ENCODE data around the gene RPS21. TPM values are rescaled to one million over a fixed set of nuclear protein-coding genes. Genes with fewer than 3 reads are reported as not detected.

RPS21 gene
- total RNA-seq, 2 experiments from 2014 or later: 3,015 to 3,210 TPM

DNA sequence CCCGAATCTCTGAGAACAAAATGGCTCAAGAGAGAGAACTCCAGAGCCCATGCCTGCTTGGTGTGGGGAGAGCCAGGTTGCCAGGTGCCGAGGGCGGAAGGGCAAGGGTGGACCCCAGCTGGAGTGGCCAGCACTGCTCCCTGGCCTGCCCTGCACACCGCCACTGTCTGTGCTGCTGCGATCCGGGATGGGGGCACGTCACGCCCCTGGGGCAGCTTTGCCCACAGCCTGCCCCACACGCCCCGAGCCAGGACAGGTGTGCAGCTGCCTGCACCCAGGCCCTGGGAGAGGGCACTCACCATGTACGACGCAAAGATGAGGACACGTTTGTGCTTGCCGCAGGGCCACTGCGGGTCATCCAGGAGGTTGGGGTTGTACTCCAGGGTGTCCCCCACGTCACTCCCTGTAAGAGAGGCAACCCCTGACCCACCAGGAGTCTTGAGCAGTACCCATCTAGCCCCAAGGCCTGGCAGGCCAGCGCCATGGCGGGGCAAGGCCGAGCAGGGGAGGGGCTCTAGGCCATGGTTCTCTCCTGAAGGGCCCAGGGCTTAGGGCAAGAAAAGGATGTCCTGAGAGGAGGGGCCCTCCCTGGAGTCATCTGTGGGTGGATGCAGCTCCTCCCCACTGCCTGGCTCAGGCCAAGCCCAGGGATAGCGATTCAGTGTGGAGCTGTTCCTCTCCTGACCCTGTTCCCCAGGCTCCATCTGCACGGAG, 5.9 kb downstream of the RPS21 start:
- no peak overlapping the region for H3K4me3 ChIP-seq (ENCODE audit: low read length)
- peaks cover 45% of the 10 kb centered on the region for H3K36me3 ChIP-seq (ENCODE audit: insufficient read depth, low read length)
- H3K4me1 ChIP-seq (ENCODE audit: insufficient read depth, low read length): peaks cover 13% of the 10 kb centered on the region
- intact Hi-C loops (cut with DNase I, micrococcal nuclease): no loop called here
- ATAC-seq (ENCODE audit: poor library complexity): no peak
- Mint-ChIP-seq H3K4me1 (ENCODE audit: low read depth) (peaks cover 17% of the 10 kb centered on the region), H3K27me3 (no peaks in the 10 kb centered on the region), H3K27ac (no peak overlapping the region), H3K36me3 (ENCODE audit: low read depth) (peaks cover 46% of the 10 kb centered on the region), H3K4me3 (no peak overlapping the region), H3K9me3 (no peaks in the 10 kb centered on the region)
- no peaks in the 10 kb centered on the region for H3K27me3 ChIP-seq (ENCODE audit: control insufficient read depth in 1 of 2, insufficient read depth in 2 of 2, low read length in 2 of 2)
- no peak for DNase-seq
- TF ChIP-seq, protein P1, sequence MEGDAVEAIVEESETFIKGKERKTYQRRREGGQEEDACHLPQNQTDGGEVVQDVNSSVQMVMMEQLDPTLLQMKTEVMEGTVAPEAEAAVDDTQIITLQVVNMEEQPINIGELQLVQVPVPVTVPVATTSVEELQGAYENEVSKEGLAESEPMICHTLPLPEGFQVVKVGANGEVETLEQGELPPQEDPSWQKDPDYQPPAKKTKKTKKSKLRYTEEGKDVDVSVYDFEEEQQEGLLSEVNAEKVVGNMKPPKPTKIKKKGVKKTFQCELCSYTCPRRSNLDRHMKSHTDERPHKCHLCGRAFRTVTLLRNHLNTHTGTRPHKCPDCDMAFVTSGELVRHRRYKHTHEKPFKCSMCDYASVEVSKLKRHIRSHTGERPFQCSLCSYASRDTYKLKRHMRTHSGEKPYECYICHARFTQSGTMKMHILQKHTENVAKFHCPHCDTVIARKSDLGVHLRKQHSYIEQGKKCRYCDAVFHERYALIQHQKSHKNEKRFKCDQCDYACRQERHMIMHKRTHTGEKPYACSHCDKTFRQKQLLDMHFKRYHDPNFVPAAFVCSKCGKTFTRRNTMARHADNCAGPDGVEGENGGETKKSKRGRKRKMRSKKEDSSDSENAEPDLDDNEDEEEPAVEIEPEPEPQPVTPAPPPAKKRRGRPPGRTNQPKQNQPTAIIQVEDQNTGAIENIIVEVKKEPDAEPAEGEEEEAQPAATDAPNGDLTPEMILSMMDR (IDR thresholded peaks at IDR 0.05): no peak
- ChIA-PET CTCF (no interaction called here), POLR2A (no interaction called here)
- H3K27ac ChIP-seq (ENCODE audit: low read depth in 1 of 2, low read length in 2 of 2): no peak overlapping the region
- peaks cover 0 to 2% of the 10 kb centered on the region in 2 experiments for H3K9me3 ChIP-seq (ENCODE audit: control insufficient read depth in 1 of 2, insufficient read depth in 1 of 2, low read length in 2 of 2)

DNA sequence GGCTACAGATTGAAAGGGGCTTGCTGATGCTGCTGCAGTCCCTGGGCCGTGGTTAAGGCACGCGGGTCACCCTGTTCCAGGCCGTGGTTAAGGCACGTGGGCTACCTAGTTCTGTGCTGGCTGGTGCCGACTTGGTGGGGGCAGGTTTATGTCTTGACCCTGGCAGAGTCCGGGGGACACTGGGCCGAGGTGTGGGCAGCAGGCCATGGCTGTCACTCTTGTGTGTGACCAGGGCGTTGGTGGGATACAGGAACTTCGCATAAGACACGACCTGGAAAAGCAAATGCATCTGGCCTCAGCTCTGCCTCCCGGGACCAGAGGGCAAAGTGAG, 6.4 kb downstream of the RPS21 start:
- ChIA-PET POLR2A (no interaction called here), CTCF (no interaction called here)
- DNase-seq: no peak
- no peak for ATAC-seq (ENCODE audit: poor library complexity)
- Histone ChIP-seq H3K9me3 (ENCODE audit: control insufficient read depth in 1 of 2, insufficient read depth in 1 of 2, low read length in 2 of 2) (peaks cover 0 to 8% of the 10 kb centered on the region in 2 experiments), H3K4me3 (ENCODE audit: low read length) (no peak overlapping the region), H3K4me1 (ENCODE audit: insufficient read depth, low read length) (peaks cover 7% of the 10 kb centered on the region), H3K36me3 (ENCODE audit: insufficient read depth, low read length) (peaks cover 40% of the 10 kb centered on the region), H3K27ac (ENCODE audit: low read depth in 1 of 2, low read length in 2 of 2) (no peak overlapping the region), H3K27me3 (ENCODE audit: control insufficient read depth in 1 of 2, insufficient read depth in 2 of 2, low read length in 2 of 2) (no peaks in the 10 kb centered on the region)
- Mint-ChIP-seq H3K4me3 (no peak overlapping the region), H3K27ac (no peak overlapping the region), H3K9me3 (no peaks in the 10 kb centered on the region), H3K4me1 (ENCODE audit: low read depth) (peaks cover 12% of the 10 kb centered on the region), H3K27me3 (no peaks in the 10 kb centered on the region), H3K36me3 (ENCODE audit: low read depth) (peaks cover 41% of the 10 kb centered on the region)
- intact Hi-C loops (cut with DNase I, micrococcal nuclease): no loop called here
- TF ChIP-seq, protein P1 (IDR thresholded peaks at IDR 0.05): no peak

DNA sequence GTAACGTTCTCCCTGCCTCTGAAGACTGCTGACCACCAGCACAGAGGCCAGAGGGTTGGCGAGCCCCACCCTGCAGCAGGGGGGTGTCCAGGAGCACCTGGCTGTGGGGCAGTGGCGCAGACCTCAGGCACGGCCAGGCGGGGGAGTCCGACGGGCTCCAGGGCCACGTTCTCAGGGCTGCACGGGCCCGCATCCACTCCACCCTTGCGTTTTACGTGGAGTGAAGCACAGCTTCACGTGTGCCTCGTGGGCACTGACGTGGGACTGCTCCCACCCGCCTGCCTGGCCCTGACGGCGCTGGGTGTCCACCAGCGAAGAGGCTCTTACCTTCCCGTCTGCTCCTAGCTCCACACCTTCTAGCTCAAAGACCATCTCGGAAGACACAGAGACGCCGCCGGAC, 6.9 kb downstream of the RPS21 start:
- ChIA-PET CTCF (no interaction called here), POLR2A (no interaction called here)
- H3K36me3 Mint-ChIP-seq (ENCODE audit: low read depth): peaks cover 36% of the 10 kb centered on the region

More for the DNA sequence above, 6.9 kb downstream of the RPS21 start:
- TF ChIP-seq, protein P1 (IDR thresholded peaks at IDR 0.05): no peak
- DNase-seq (no peak), ATAC-seq (ENCODE audit: poor library complexity) (no peak)
- Histone ChIP-seq H3K9me3 (ENCODE audit: control insufficient read depth in 1 of 2, insufficient read depth in 1 of 2, low read length in 2 of 2) (peaks cover 0 to 12% of the 10 kb centered on the region in 2 experiments), H3K36me3 (ENCODE audit: insufficient read depth, low read length) (peaks cover 34% of the 10 kb centered on the region), H3K27me3 (ENCODE audit: control insufficient read depth in 1 of 2, insufficient read depth in 2 of 2, low read length in 2 of 2) (no peaks in the 10 kb centered on the region), H3K4me3 (ENCODE audit: low read length) (no peak overlapping the region), H3K27ac (ENCODE audit: low read depth in 1 of 2, low read length in 2 of 2) (no peak overlapping the region), H3K4me1 (ENCODE audit: insufficient read depth, low read length) (peaks cover 2% of the 10 kb centered on the region)
- H3K27ac Mint-ChIP-seq: no peak overlapping the region
- H3K4me1 Mint-ChIP-seq (ENCODE audit: low read depth): peaks cover 6% of the 10 kb centered on the region
- no peak overlapping the region for H3K4me3 Mint-ChIP-seq
- intact Hi-C loops (cut with DNase I, micrococcal nuclease): no loop called here
- no peaks in the 10 kb centered on the region for H3K9me3 Mint-ChIP-seq
- no peaks in the 10 kb centered on the region for H3K27me3 Mint-ChIP-seq
